HepG2 (cell line): ENCODE measurements around the gene TEX12. TPM values are rescaled to one million over a fixed set of nuclear protein-coding genes. Genes with fewer than 3 reads are reported as not detected.

Experiments used
- ATAC-seq: fragments of 200-7000 bp; cut with Tn5 transposase; 3 replicates; pipeline ENCODE4 v1.9.1; 2020; ENCODE audit warnings: mild to moderate bottlenecking, moderate library complexity
- BruUV-seq: library from RNA; stranded (reverse); fragments of 400-500 nt; replicated peaks from 2 replicates; lab custom pipeline; 2021; lab: Mats Ljungman, UMichigan
- CTCF ChIA-PET: fragments of 300-600 bp; formaldehyde crosslinking; extraction: SDS; loops from one replicate; lab custom pipeline; 2021; ENCODE audit warnings: low total read pairs, inconsistent platforms, low intra/inter-chr PET ratio; lab: Yijun Ruan, JAX
- POLR2A ChIA-PET: fragments of 350-600 bp; sonication (Branson Sonifier 250); formaldehyde crosslinking; loops from one replicate; lab custom pipeline; 2020; ENCODE audit warnings: antibody characterized with exemption, inconsistent platforms; lab: Yijun Ruan, JAX
- DNase-seq: peaks from one replicate; pipeline ENCODE4 v3.0.0-alpha.2; 2015; ENCODE audit warnings: low spot score
- FAIRE-seq: peaks from 3 replicates; lab custom pipeline; 2011; peaks lifted over from hg19 to GRCh38; lab: Jason Lieb, UNC
- H2AFZ ChIP-seq: one replicate; pipeline ENCODE4 v1.6.1; 2011; ENCODE audit warnings: low read length, inconsistent platforms
- H3K27ac ChIP-seq: fragments of 300-600 bp; 3 replicates; pipeline ENCODE4 v1.8.0; 2011; ENCODE audit warnings: mixed run types, mild to moderate bottlenecking, mixed read lengths, low read length, inconsistent platforms; ENCODE audit not compliant: insufficient read depth; ENCODE audit errors: extremely low read length
- H3K27me3 ChIP-seq, 2 experiments: fragments of 200-600 bp in 1 of 2; 2 replicates in 1 of 2; 3 replicates in 1 of 2; pipeline versions ENCODE4 v1.6.0 to v1.8.0; 2011; ENCODE audit warnings: low read length in 2 of 2, mild to moderate bottlenecking in 2 of 2, moderate library complexity in 2 of 2, inconsistent platforms in 1 of 2; ENCODE audit not compliant: insufficient read depth in 2 of 2, control insufficient read depth in 1 of 2
- H3K36me3 ChIP-seq, 2 experiments: fragments of 200-600 bp in 1 of 2; replicated peaks in 1 of 2; 2 replicates in 1 of 2; 3 replicates in 1 of 2; pipeline versions ENCODE4 v1.5.1 to v1.8.0; 2011; ENCODE audit warnings: low read length in 2 of 2, inconsistent platforms in 1 of 2; ENCODE audit not compliant: insufficient read depth in 2 of 2, control insufficient read depth in 1 of 2
- H3K4me1 ChIP-seq: 2 replicates; pipeline ENCODE4 v1.5.1; 2012; ENCODE audit warnings: low read length, inconsistent platforms; ENCODE audit not compliant: insufficient read depth
- H3K4me2 ChIP-seq: 2 replicates; pipeline ENCODE4 v1.6.0; 2011; ENCODE audit warnings: low read depth, low read length, inconsistent platforms
- H3K4me3 ChIP-seq, 3 experiments: fragments of 200-600 bp in 1 of 3; sonication (generic), shearing (Covaris generic) in 1 of 3; replicated peaks in 1 of 3; 2 replicates each; pipeline ENCODE4 v1.5.1; 2011 to 2016; ENCODE audit warnings: low read length in 3 of 3, inconsistent platforms in 2 of 3, low read depth in 2 of 3, mild to moderate bottlenecking in 2 of 3, control low read depth in 1 of 3, mixed read lengths in 1 of 3; ENCODE audit not compliant: insufficient read depth in 1 of 3
- H3K79me2 ChIP-seq: one replicate; pipeline ENCODE4 v1.6.1; 2011; ENCODE audit warnings: low read length, inconsistent platforms; ENCODE audit not compliant: insufficient read depth
- H3K9ac ChIP-seq: 2 replicates; pipeline ENCODE4 v1.6.0; 2011; ENCODE audit warnings: mild to moderate bottlenecking, low read depth, low read length, inconsistent platforms; ENCODE audit not compliant: insufficient read depth
- H3K9me3 ChIP-seq: 2 replicates; pipeline ENCODE4 v1.5.1; 2012; ENCODE audit warnings: mild to moderate bottlenecking, low read length
- H4K20me1 ChIP-seq: 2 replicates; pipeline ENCODE4 v1.6.0; 2011; ENCODE audit warnings: inconsistent platforms, mild to moderate bottlenecking, low read length, moderate library complexity; ENCODE audit not compliant: insufficient read depth
- ADNP ChIP-seq: sonication (generic); formaldehyde crosslinking; IDR thresholded peaks from 2 replicates; pipeline ENCODE4 v1.4.0; 2020; ENCODE audit warnings: missing genetic modification reagents
- ARNTL ChIP-seq: sonication (generic); formaldehyde crosslinking; IDR thresholded peaks from 2 replicates; pipeline ENCODE4 v1.4.0; 2020; ENCODE audit warnings: mild to moderate bottlenecking, missing genetic modification reagents
- GMEB2 ChIP-seq: IDR thresholded peaks from 2 replicates; pipeline ENCODE4 v1.6.1; 2016; ENCODE audit warnings: missing biosample characterization, missing genetic modification reagents, low read depth
- PAX8 ChIP-seq: sonication (generic); formaldehyde crosslinking; IDR thresholded peaks from 2 replicates; pipeline ENCODE4 v1.8.0; 2022; ENCODE audit warnings: mild to moderate bottlenecking, missing genetic modification reagents, borderline replicate concordance
- PCBP1 ChIP-seq: fragments of 200-400 bp; formaldehyde crosslinking; IDR thresholded peaks from 2 replicates; pipeline ENCODE4 v1.6.1; 2017; ENCODE audit warnings: mild to moderate bottlenecking, low read depth, low read length, borderline replicate concordance
- RXRB ChIP-seq: IDR thresholded peaks from 2 replicates; pipeline ENCODE4 v1.6.1; 2016; ENCODE audit warnings: borderline replicate concordance, missing genetic modification reagents, missing compliant biosample characterization
- SIN3A ChIP-seq: IDR thresholded peaks from 2 replicates; pipeline ENCODE4 v1.6.1; 2011; ENCODE audit warnings: low read depth, mild to moderate bottlenecking, control low read depth, low read length, borderline replicate concordance
- SMAD9 ChIP-seq: sonication (generic); formaldehyde crosslinking; IDR thresholded peaks from 2 replicates; pipeline ENCODE4 v1.5.1; 2020; ENCODE audit warnings: mild to moderate bottlenecking, missing genetic modification reagents
- SOX5 ChIP-seq: IDR thresholded peaks from 2 replicates; pipeline ENCODE4 v1.6.1; 2016; ENCODE audit warnings: borderline replicate concordance
- TBP ChIP-seq: sonication (generic); formaldehyde crosslinking; IDR thresholded peaks from 2 replicates; pipeline ENCODE4 v1.5.0; 2020; ENCODE audit warnings: missing genetic modification reagents
- ZBTB43 ChIP-seq: sonication (generic); formaldehyde crosslinking; conservative IDR thresholded peaks from 2 replicates; pipeline ENCODE4 v1.4.0; 2020; ENCODE audit warnings: missing genetic modification reagents
- ZGPAT ChIP-seq: IDR thresholded peaks from 2 replicates; pipeline ENCODE4 v1.6.1; 2016; ENCODE audit warnings: mild to moderate bottlenecking
- ZNF547 ChIP-seq: sonication (generic); formaldehyde crosslinking; IDR thresholded peaks from 2 replicates; pipeline ENCODE4 v1.5.1; 2020; ENCODE audit warnings: mild to moderate bottlenecking, missing genetic modification reagents
- ZNF563 ChIP-seq: sonication (generic); formaldehyde crosslinking; IDR thresholded peaks from 2 replicates; pipeline ENCODE4 v1.8.0; 2022; ENCODE audit warnings: mild to moderate bottlenecking, moderate library complexity, missing genetic modification reagents
- ZNF768 ChIP-seq: sonication (generic); formaldehyde crosslinking; IDR thresholded peaks from 2 replicates; pipeline ENCODE4 v1.4.0; 2020; ENCODE audit warnings: missing genetic modification reagents
- ZNF772 ChIP-seq: sonication (generic); formaldehyde crosslinking; IDR thresholded peaks from 2 replicates; pipeline ENCODE4 v1.5.0; 2020; ENCODE audit warnings: mild to moderate bottlenecking, missing genetic modification reagents
- ZZZ3 ChIP-seq: sonication (generic); formaldehyde crosslinking; IDR thresholded peaks from 2 replicates; pipeline ENCODE4 v1.4.0; 2020; ENCODE audit warnings: missing genetic modification reagents, mild to moderate bottlenecking, borderline replicate concordance
- WGBS: methylation state at CpG from one replicate; pipeline ENCODE4 v1.1.6; 2017; ENCODE audit warnings: low lambda C conversion rate; 5-methylcytosine and 5-hydroxymethylcytosine counted together
- in situ Hi-C: cut with HindIII; loops from 2 replicates; pipeline ENCODE4 v1.10.0; 2017; ENCODE audit warnings: low pct_unique_long_range_greater_than_20kb; ENCODE audit not compliant: extremely low pct_ligation_motif_present
- intact Hi-C: fragments of 100-400 bp; cut with micrococcal nuclease; formaldehyde crosslinking; loops from one replicate; pipeline ENCODE4 v1.10.0; 2022; ENCODE audit not compliant: unreplicated experiment
- polyA plus RNA-seq, 8 experiments: library from polyadenylated mRNA; depleted of rRNA in 3 of 8; stranded (reverse) in 7 of 8; unstranded in 1 of 8; fragments of >200 nt; fragmentation: Illumina TruSeq in 4 of 8; extraction: Trizol in 4 of 8; gene quantifications; 2 replicates each; pipeline versions ENCODE4 v1.2.1 to v1.2.3, GENCODE V29; 2011 to 2016; ENCODE audit warnings: low read depth in 4 of 8, missing spikeins in 1 of 8, mixed read lengths in 1 of 8; ENCODE audit not compliant: insufficient read depth in 1 of 8
- total RNA-seq, 5 experiments: library from RNA; depleted of rRNA; stranded (reverse); fragments of >200 nt; fragmentation: Illumina TruSeq; extraction: Trizol; gene quantifications; 2 replicates each; pipeline ENCODE4 v1.2.3, GENCODE V29; 2016; ENCODE audit warnings: low read depth in 1 of 5
- TF ChIP-seq, protein P1 (sequence below): sonication (generic); formaldehyde crosslinking; IDR thresholded peaks from 2 replicates; pipeline ENCODE4 v1.9.0; 2022; ENCODE audit warnings: missing genetic modification reagents, mild to moderate bottlenecking, borderline replicate concordance

TEX12 gene
- total and polyA plus RNA-seq, 2 of the 13 experiments (the other 11 are each of a cell fraction or from before 2014, with no cell fraction given): not detected

GRCh38 chr11:112172362-112172994 is 5.3 kb downstream of the TEX12 start:
- no peaks in the 10 kb centered on the region for H3K36me3 ChIP-seq
- H3K4me3 ChIP-seq: no peak overlapping the region
- no peak overlapping the region for H3K27ac ChIP-seq
- POLR2A ChIA-PET: no interaction called here
- H3K79me2 ChIP-seq: no peaks in the 10 kb centered on the region
- no peak overlapping the region for H3K9ac ChIP-seq
- no peaks in the 10 kb centered on the region for H3K27me3 ChIP-seq
- no peak for FAIRE-seq
- 40% methylated on average over 2 of the region's 2 CpGs for WGBS
- no peaks in the 10 kb centered on the region for H3K9me3 ChIP-seq
- no peaks in the 10 kb centered on the region for H4K20me1 ChIP-seq
- DNase-seq: no peak
- H3K4me2 ChIP-seq: no peak overlapping the region
- ATAC-seq: no peak
- TF ChIP-seq PAX8 (no peak), ZZZ3 (CRISPR knock-in tag) (no peak), ZNF547 (CRISPR knock-in tag) (no peak), ZNF563 (CRISPR knock-in tag) (no peak), ADNP (CRISPR knock-in tag) (no peak), RXRB (CRISPR knock-in tag) (no peak), SMAD9 (no peak), SIN3A (no peak), PCBP1 (no peak), ARNTL (no peak), TBP (no peak), ZBTB43 (CRISPR knock-in tag) (no peak), SOX5 (CRISPR knock-in tag) (no peak), ZNF772 (CRISPR knock-in tag) (no peak), GMEB2 (CRISPR knock-in tag) (no peak), ZGPAT (CRISPR knock-in tag) (no peak), ZNF768 (CRISPR knock-in tag) (no peak)
- TF ChIP-seq, protein P1, sequence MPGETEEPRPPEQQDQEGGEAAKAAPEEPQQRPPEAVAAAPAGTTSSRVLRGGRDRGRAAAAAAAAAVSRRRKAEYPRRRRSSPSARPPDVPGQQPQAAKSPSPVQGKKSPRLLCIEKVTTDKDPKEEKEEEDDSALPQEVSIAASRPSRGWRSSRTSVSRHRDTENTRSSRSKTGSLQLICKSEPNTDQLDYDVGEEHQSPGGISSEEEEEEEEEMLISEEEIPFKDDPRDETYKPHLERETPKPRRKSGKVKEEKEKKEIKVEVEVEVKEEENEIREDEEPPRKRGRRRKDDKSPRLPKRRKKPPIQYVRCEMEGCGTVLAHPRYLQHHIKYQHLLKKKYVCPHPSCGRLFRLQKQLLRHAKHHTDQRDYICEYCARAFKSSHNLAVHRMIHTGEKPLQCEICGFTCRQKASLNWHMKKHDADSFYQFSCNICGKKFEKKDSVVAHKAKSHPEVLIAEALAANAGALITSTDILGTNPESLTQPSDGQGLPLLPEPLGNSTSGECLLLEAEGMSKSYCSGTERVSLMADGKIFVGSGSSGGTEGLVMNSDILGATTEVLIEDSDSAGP: no peak
- TF ChIP-seq, all 625 proteins: peak for 0
- Histone ChIP-seq H2AFZ (no peak overlapping the region), H3K4me1 (peaks cover 13% of the 10 kb centered on the region)
- CTCF ChIA-PET: no interaction called here
- intact Hi-C loops (no loop called here), in situ Hi-C loops (no loop called here)
- no TSS peak for BruUV-seq
